NCI-H1694 treated with DMSO at 0.1 percent for 48 hours (cell line): ENCODE data around the gene ULBP2.
"Not testable (repeated sequence)": the region's sequence is repeated elsewhere in the genome, so short reads cannot be mapped to it uniquely, and the experiment has no call there.

Source experiments
- DNase-seq: peaks from one replicate; lab custom pipeline; 2025; lab: John Stamatoyannopoulos, UW

The ULBP2 gene

DNA sequence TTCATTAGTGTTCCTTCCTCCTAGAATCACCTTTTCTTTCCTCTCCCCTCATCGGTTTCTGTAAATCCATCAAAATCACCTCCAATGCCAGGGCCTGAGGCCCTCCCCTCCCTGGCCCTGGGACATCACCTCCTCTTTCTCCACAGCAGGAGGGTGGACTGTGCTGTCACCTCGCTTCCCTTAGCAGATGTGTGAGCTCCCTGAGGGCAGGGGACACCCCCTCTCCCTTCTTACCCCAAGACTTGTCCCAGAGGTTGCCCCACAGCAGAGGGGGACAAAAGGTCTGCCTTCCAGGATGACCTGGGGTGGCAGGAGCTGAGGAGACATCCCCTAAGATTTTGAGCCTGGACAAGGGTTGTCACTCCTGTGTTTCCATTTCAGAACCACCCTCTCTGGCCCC is 27.8 kb downstream of the ULBP2 start:
- DNase-seq = no peak

DNA sequence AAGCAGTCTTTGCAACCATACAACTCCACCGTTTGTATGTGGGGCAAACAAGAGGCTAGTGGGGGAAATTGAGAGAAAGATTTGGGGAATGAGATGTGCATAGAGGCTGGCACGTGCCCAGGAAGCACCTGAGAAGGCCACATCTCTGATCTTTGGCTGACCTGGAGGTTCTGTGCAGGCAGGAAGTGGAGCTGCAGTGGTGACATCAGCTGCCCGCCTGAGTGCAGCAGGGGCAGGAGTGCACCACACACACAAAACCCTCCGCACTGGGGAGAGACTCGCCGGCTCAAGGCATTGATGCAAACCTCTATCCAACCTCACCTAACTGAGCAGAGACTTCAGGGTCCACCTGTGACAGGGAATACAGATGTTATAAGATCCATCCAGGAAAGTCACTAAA is 32.6 kb downstream of the ULBP2 start:
- DNase-seq = not testable (repeated sequence)

DNA sequence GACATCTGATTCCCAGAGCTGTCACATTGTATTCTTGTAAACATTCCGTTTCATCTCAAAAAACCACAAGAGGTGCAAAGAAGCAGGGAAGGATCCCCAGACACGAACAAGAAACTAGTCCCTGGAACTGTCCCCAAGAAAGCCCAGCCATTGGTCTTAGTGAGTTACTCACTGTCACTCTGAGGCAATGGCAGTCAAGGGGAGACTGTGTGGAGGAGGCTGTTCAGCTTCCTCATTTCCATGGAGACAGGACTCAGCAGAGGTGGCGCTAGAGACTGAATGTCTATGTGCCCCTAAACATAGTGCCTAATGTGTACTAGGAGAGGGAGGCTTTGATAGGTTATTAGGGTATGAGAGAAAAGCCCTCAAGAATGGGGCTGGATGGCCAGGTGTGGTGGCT is 33.0 kb downstream of the ULBP2 start:
- no peak for DNase-seq

DNA sequence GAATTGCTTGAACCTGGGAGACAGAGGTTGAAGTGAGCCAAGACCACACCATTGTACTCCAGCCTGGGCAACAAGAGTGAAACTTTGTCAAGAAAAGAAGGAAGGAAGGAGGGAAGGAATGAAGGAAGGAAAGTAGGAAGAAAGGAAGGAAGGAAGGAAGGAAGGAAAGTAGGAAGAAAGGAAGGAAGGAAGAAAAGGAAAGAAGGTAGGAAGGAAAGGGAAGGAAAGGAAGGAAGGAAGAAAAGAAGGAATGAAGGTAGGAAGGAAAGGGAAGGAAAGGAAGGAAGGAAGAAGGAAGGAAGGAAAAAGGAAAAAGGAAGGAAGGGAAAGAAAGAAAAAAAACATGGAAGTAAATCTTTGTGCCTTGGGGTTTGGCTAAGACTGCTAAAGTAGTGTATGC is 33.6 kb downstream of the ULBP2 start:
- DNase-seq = no peak

DNA sequence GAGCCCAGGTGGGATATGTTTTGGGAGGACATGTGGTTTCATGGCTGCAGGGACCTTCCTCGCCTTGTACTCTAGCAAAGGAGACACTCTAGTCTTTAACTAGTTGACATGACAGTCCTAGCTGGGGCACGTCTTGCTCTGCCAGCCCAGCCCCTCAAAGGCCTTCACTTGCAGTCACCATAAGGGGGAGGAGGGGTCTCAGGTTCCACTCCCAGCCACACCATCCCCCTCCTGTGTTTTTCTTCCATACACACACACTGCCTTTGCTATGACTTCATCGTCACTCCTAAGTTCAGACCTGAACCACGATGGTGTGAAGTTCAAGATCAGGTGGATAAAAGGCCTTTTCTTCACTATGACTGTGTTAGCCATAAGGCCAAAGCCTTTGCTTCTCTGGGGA is 35.4 kb downstream of the ULBP2 start:
- DNase-seq = no peak

DNA sequence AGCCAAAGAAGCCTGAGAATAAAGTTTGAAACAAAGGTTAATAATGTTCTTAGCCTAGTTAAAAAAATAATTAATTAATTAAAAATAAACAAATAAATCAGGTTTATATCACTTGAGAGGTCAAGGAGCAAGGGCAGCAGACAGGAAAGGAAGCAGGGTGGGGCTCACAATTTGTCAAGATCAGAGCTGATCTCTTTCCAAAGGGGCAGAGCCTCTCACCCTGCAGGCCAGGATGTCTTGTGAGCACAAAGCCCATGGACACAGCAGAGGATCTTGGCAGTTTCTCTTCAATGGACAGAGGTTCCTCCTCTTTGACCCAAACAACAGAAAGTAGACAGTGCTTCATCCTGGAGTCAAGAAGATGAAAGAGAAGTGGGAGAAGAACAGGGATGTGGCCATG is 36.8 kb downstream of the ULBP2 start:
- no peak for DNase-seq

DNA sequence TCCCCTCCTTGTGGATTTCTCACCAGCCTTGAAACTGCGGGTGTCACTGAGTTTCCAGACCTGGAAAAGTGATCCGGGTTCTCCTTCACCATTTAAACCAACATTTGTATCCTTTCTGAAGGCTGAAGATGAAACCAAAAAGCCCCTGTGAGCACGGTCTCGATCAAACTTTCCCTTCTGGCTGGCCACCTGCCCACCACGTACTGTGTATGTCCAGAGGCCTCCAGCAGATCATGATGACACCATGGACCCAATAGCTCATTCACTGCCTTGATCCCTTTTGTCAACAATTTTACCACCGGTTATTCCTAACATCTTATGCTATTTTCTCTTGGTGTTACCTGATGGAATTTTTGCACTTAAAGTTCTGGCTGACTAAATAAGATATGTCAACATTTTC is 37.5 kb downstream of the ULBP2 start:
- no peak for DNase-seq

DNA sequence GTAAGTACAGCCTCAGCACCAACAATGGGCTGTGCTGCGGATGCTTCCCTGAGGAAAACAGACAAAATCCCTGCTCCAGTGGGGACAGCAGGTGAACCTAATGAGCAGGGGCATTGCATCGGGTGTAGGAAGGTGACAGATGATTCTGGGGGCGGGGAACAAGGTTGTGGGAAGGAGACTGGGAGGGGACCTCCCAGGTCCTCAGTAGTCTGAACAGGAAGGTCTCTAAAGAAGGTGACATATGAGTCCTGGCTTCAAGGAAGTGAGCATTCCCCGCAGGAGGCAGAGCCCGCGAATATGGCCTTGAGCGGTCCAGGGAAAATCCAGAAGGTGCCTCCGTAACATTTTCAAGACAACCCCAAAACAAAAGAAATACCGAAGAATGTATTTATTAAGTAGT is 41.3 kb downstream of the ULBP2 start:
- DNase-seq = no peak

DNA sequence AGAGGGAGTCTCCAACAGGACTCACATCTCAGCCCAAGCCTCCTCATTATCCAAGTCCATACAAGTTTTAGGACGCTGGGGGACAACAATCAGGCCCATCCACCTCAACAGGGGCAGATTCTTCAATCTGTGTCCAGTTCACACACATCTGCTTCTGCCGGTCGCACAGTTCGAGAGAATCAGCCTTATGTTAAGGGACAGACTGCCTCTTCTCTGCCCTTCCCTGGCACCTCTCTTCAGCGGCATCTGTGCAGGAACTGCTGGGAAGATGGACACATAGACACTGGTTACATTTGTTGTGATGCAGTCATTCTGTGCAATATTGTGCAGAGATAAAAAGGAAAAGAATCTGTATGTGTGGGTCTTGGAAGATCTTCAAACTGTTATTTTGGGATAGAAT is 43.0 kb downstream of the ULBP2 start:
- no peak for DNase-seq

DNA sequence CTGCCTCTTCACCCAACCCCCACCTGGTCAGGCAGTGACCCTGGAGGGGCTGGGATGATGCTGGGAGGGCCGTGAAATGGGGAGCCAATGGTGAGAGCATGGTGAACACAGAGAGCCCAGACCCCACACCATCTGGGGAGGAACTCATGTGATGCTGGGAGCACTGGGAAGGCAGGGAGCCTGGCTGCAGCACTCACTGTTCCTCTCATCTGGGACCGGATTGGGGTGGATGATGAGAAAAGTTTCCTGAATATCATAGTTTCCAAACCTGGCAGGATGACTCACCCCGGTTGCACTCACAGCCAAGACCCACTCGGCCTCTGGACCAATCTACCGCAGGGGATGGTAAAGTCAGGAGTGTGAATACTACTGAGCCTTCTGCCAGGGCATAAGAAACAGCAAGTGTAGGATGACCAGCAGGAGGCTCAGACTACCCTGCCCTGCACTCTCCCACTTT is 43.7 kb downstream of the ULBP2 start:
- DNase-seq = no peak

DNA sequence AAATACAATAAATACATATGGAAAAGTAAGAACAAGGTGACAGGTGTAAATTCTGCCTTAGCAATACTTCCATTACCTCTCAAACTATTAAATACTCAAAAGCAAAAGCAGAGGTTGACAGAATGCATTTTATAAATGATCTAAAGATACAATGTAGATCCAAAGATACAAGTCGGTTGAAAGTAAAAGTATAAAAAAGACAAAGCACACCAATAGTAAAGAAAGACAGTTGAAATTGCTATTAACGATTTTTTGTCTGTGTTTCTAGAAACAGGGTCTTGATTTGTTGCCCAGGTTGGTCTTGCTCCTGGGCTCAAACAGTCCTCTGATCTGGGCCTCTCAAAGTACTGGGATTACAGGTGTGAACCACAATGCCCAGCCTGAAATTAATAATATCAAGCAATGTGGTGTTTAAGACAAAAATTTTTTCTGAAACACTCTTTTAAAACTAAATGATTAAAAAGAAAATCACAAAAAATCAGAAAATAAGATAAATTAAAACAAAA is 45.8 kb downstream of the ULBP2 start:
- DNase-seq = no peak

DNA sequence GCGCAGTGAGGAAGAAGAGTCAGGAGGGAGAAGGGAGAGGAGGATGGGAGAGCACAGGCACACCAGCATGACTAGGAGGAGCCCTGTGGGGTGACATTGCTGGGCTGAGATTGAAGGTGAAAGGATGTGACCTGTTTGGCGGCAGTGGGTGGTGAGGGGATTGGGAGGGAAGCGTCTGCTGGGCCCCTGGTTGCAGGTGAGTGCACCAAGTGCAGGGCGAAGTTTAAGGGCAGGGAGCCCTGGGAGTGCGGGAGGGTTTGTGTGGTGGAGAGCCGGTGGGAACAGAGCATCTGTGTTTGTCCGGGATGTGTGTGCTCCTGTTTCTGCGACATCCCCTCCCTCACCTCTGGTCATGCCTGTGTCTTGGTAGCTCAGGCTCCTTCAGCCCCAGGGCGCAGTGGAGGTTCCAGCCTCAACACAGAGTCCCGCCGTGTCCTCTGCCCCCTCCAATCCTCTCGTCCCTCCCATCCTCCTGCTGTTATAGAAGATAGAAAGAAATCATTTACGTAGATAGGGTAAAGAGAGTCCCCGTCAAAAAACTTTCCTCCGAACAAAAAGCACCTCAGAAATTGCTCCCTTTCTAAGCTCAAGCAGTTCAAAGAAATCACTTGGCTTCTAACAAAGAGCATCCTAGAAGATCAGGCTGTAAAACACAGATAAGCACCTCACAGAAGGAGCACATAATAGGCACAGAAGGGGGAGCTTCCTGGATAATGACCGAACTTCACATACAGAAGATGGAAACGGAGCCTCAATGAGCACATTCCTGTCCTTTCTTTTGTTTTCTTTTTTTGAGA is 46.9 kb downstream of the ULBP2 start:
- DNase-seq = no peak

DNA sequence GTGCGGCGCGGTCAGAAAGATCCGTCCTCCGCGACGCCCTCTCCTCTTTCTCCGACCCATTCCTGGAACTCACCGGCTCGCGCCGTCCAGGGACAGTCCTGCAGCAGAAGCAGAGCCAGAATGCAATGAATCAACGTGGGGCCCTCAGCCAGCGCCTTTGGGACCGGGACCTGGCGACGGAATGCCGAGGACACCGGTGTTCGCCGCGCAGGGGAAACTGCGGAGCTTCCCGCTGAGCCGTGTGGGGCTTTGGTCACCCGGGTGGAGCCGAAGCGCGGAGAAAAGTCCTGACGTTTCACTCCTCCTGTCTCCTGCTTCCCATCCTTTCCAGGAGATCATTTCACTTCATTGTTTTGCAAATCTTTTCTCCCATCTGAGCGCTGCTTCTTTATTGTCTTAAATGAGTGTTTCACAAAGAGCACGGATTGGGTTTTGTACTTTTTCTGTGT is 48.4 kb downstream of the ULBP2 start:
- no peak for DNase-seq

DNA sequence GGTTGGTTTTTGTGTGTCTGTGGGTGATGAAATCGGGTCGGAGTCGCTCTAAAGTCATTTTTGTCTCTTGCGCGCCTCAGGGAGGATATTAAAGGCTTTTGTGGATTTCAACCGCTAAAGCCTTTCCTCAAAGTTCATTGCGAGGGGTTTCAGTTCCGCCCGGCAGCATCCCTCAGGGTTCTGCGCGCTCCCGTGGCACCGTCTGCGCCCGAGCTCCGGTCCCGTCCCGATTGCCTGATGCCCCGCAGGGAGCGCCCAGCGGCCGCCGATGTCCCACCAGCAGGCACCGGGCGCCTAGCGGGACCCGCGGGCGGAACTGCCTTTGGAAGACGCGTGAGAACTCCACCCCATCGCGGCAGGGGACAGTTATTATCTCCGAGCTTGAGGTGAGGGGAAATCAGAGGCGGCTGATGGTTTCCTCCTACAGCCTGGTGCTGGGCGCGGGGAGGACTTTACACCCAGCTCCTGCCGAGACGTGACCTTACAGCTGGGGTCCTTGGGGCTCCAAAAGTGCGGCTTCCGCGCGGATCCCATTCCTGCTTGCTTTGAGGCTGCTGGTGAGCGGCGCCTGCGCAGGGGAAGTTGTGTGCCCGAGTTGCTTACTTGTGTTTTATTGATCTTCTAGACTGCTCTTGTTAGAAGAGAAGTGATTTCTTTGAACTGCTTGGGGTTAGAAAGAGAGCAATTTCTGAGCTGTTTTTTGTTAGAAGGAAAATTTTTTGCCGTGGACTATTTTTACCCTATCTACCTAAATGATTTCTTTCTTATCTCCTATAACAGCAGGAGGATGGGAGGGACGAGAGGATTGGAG is 49.1 kb downstream of the ULBP2 start:
- no peak for DNase-seq

DNA sequence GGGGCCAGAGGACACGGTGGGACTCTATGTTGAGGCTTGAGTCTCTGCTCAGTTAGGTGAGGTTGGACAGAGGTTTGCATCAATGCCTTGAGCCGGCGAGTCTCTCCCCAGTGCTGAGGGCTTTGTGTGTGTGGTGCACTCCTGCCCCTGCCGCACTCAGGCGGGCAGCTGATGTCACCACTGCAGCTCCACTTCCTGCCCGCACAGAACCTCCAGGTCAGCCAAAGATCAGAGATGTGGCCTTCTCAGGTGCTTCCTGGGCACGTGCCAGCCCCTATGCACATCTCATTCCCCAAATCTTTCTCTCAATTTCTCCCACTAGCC is 49.6 kb downstream of the ULBP2 start:
- DNase-seq = not testable (repeated sequence)

DNA sequence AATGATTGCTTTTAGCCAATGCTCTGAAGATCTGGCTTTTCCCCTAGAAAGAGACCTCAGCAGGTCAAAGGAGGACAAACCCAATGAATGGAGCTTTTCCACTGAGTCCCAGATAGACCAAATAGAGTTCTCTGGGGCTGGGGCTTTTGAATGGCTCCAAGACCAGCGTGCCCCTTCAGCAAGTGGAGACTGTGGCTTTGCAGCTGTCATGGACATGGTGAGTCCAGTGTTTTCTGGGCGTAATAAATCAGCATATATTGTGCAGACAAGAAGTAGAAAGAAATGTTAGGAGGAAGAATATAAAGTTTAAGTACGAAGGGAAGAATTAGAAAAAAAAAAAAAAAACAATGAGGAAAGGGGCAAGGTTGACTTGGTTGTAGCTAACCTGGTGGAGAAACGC is 50.0 kb downstream of the ULBP2 start:
- DNase-seq = no peak

DNA sequence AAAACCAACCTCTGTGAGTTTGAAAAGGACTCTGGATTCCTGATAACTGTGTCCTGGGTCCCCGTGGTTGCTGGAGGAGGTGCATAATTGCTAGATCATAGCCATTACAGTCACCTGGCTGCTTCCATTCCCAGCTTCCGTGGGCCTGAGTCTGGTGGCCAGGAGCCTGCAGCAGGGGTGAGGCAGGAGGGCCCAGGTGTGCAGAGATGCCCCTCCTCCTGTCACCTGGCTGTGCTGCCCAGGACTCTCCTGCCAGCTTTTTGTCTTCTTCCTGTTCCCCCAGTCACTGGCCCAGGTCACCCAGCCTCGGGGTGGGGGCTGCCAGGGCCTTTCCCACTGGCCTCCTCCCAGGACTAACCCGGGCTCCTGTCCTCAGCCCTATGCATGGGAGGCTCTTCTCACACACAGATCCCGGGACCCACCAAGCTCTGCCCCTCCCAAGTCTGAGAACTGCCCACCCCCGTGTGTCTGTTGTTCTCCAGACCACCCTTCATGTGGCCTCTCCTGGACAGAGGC is 53.5 kb downstream of the ULBP2 start:
- DNase-seq = no peak

DNA sequence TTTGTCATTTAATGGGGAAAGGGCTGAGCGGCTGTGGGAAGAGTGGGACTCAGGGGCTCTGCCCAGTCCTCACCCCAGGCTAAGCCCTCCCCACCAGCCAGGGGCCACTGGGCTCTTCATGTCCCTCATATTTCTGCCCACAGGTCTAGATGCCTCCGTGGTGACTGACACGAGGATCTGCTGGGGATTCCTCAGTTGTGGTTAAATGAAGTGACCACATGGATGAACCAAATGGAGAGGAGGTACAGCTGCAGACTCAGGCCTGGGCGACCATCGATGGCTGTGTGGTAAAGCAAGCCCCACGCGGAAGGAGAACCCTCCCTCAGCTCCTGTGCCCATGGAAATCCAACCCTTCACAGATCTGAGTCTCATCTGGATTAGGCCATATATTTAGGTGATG is 54.2 kb downstream of the ULBP2 start:
- no peak for DNase-seq
